OCI-LY7 (cell line): ENCODE data around the gene LPP.

Experiments
- EZH2phosphoT487 ChIP-seq: fragments of 200-600 bp; sonication (generic); IDR thresholded peaks from 2 replicates; pipeline ENCODE4 v1.6.1; 2018; ENCODE audit warnings: low read depth, borderline replicate concordance, mild to moderate bottlenecking, mixed run types, antibody characterized with exemption, low read length, moderate library complexity, mixed read lengths
- TF ChIP-seq, protein P1 (sequence below): fragments of 200-600 bp; sonication (generic); conservative IDR thresholded peaks from 2 replicates; pipeline ENCODE4 v1.5.1; 2014; ENCODE audit warnings: mild to moderate bottlenecking, antibody characterized with exemption, low read length, moderate library complexity, mixed read lengths

DNA sequence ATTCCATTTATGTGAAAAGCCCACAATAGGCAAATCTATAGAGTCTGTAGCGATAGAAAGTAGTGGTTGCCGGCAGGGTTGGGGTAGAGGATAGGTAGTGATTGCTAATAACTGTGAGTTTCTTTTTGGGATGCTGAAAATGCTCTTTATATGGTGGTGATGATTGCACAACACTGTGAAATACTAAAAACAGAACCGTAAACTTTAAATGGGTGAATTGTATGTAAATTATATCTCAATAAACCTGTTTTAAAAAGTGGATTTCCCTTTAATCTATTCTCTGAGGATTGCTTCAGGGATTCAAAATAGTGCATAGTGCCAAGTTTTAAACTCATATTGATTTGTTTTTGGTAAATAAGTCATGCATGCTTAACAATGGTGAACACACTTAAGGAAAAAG is 140.2 kb downstream of the LPP start:
- TF ChIP-seq, protein P1, sequence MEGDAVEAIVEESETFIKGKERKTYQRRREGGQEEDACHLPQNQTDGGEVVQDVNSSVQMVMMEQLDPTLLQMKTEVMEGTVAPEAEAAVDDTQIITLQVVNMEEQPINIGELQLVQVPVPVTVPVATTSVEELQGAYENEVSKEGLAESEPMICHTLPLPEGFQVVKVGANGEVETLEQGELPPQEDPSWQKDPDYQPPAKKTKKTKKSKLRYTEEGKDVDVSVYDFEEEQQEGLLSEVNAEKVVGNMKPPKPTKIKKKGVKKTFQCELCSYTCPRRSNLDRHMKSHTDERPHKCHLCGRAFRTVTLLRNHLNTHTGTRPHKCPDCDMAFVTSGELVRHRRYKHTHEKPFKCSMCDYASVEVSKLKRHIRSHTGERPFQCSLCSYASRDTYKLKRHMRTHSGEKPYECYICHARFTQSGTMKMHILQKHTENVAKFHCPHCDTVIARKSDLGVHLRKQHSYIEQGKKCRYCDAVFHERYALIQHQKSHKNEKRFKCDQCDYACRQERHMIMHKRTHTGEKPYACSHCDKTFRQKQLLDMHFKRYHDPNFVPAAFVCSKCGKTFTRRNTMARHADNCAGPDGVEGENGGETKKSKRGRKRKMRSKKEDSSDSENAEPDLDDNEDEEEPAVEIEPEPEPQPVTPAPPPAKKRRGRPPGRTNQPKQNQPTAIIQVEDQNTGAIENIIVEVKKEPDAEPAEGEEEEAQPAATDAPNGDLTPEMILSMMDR, result no peak
- no peak for TF ChIP-seq EZH2phosphoT487
